ENCODE data around the gene BTN2A1. TPM values are rescaled to one million over a fixed set of nuclear protein-coding genes. Genes with fewer than 3 reads are reported as not detected.

Gene BTN2A1
- total and polyA plus RNA-seq, 2 donors from 2014 or later, result 15.6 to 19.1 TPM

DNA sequence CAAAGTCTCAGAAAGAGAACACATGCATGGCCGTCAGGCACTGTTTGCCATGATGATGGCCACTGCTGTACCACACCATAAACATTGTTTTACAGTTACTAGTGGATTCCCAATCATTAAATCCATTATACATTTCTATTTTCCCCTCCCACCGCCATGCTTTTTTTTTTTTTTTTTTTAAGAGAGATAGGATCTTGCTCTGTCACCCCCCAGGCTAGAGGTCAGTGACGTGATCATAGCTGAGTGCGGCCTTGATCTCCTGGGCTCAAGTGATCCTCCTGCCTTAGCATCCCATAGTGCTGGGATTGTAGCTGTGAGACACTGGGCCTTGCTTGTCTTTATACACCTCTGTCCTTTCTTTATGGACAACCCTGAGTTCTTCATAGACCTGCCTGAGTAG lies 21.7 kb upstream of the BTN2A1 start:
- H3K4me3 ChIP-seq (ENCODE audit: low read length in 3 of 3), result no peak overlapping the region
- peaks cover 0 to 5% (median 0%) of the 10 kb centered on the region in 3 donors for H3K4me1 ChIP-seq (ENCODE audit: control insufficient read depth in 2 of 3, insufficient read depth in 2 of 3, low read depth in 1 of 3, low read length in 3 of 3)
- no peaks in the 10 kb centered on the region for H3K9me3 ChIP-seq (ENCODE audit: control insufficient read depth in 2 of 3, insufficient read depth in 1 of 3, low read length in 3 of 3)
- no peak overlapping the region for H3K27ac ChIP-seq (ENCODE audit: low read depth in 2 of 2, low read length in 2 of 2)
- no peaks in the 10 kb centered on the region for H3K27me3 ChIP-seq (ENCODE audit: control insufficient read depth, insufficient read depth, low read length)
- FAIRE-seq, result no peak
- TF ChIP-seq, protein P1, sequence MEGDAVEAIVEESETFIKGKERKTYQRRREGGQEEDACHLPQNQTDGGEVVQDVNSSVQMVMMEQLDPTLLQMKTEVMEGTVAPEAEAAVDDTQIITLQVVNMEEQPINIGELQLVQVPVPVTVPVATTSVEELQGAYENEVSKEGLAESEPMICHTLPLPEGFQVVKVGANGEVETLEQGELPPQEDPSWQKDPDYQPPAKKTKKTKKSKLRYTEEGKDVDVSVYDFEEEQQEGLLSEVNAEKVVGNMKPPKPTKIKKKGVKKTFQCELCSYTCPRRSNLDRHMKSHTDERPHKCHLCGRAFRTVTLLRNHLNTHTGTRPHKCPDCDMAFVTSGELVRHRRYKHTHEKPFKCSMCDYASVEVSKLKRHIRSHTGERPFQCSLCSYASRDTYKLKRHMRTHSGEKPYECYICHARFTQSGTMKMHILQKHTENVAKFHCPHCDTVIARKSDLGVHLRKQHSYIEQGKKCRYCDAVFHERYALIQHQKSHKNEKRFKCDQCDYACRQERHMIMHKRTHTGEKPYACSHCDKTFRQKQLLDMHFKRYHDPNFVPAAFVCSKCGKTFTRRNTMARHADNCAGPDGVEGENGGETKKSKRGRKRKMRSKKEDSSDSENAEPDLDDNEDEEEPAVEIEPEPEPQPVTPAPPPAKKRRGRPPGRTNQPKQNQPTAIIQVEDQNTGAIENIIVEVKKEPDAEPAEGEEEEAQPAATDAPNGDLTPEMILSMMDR (IDR thresholded peaks at IDR 0.05; ENCODE audit: borderline replicate concordance, extremely low read depth, insufficient read depth), result no peak
- DNase-seq, result no peak
- H3K36me3 ChIP-seq (ENCODE audit: control insufficient read depth in 2 of 3, insufficient read depth in 3 of 3, low read length in 3 of 3), result no peaks in the 10 kb centered on the region
- H3K9ac ChIP-seq (ENCODE audit: low read length in 3 of 3), result no peak overlapping the region
- intact Hi-C loops (cut with DNase I), result no loop called here

DNA sequence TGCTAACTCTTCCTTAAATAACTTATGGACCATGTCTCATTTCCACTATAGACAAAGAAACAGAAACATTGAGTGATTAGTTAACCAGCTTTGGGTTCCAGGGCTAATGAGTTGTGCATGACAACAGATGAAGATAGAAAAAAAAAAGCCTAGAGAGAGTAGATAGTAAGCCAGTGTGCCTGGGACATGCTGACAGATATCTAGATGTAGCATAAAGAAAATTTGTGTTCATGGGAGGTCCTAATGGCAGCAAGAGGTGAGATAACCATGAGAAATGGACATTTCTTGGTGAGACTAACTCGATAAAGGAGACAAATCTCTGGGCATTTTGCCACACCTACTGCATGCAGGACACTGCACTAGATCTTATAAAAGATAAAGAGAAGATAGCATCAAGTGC lies 20.2 kb upstream of the BTN2A1 start:
- no peaks in the 10 kb centered on the region for H3K9me3 ChIP-seq (ENCODE audit: control insufficient read depth in 2 of 3, insufficient read depth in 1 of 3, low read length in 3 of 3)
- DNase-seq, result no peak
- no peak overlapping the region for H3K4me3 ChIP-seq (ENCODE audit: low read length in 3 of 3)
- H3K27ac ChIP-seq (ENCODE audit: low read depth in 2 of 2, low read length in 2 of 2), result no peak overlapping the region
- TF ChIP-seq, protein P1 (IDR thresholded peaks at IDR 0.05; ENCODE audit: borderline replicate concordance, extremely low read depth, insufficient read depth), result no peak
- intact Hi-C loops (cut with DNase I), result no loop called here
- H3K36me3 ChIP-seq (ENCODE audit: control insufficient read depth in 2 of 3, insufficient read depth in 3 of 3, low read length in 3 of 3), result no peaks in the 10 kb centered on the region
- H3K27me3 ChIP-seq (ENCODE audit: control insufficient read depth, insufficient read depth, low read length), result no peaks in the 10 kb centered on the region
- H3K9ac ChIP-seq (ENCODE audit: low read length in 3 of 3), result no peak overlapping the region
- H3K4me1 ChIP-seq (ENCODE audit: control insufficient read depth in 2 of 3, insufficient read depth in 2 of 3, low read depth in 1 of 3, low read length in 3 of 3), result peaks cover 0 to 5% (median 4%) of the 10 kb centered on the region in 3 donors
- FAIRE-seq, result no peak

DNA sequence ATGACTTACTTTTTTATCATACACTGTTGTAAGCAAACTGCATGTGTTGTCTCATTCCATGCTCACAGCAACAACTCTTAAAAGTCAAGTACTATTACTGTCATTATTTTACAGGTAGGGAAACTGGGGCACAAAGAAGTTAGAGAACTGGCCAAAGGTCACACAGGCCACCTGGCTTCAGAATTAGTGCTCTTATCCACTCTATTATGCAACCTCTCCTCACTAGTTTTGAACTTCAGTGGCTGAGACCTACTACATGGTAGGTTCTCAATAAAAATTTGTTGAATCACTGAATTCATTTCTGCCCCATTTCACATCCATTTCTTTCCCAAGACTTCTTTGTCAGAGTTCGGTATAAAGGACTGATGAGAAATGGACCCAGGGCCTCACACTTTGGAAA lies 19.8 kb upstream of the BTN2A1 start:
- TF ChIP-seq, protein P1 (IDR thresholded peaks at IDR 0.05; ENCODE audit: borderline replicate concordance, extremely low read depth, insufficient read depth), result no peak
- H3K4me1 ChIP-seq (ENCODE audit: control insufficient read depth in 2 of 3, insufficient read depth in 2 of 3, low read depth in 1 of 3, low read length in 3 of 3), result peaks cover 0 to 5% (median 4%) of the 10 kb centered on the region in 3 donors
- no peak overlapping the region for H3K4me3 ChIP-seq (ENCODE audit: low read length in 3 of 3)
- DNase-seq (no peak), FAIRE-seq (no peak)
- no peaks in the 10 kb centered on the region for H3K9me3 ChIP-seq (ENCODE audit: control insufficient read depth in 2 of 3, insufficient read depth in 1 of 3, low read length in 3 of 3)
- intact Hi-C loops (cut with DNase I), result no loop called here
- no peak overlapping the region for H3K27ac ChIP-seq (ENCODE audit: low read depth in 2 of 2, low read length in 2 of 2)
- H3K36me3 ChIP-seq (ENCODE audit: control insufficient read depth in 2 of 3, insufficient read depth in 3 of 3, low read length in 3 of 3), result no peaks in the 10 kb centered on the region
- H3K27me3 ChIP-seq (ENCODE audit: control insufficient read depth, insufficient read depth, low read length), result no peaks in the 10 kb centered on the region
- no peak overlapping the region for H3K9ac ChIP-seq (ENCODE audit: low read length in 3 of 3)
